Measurements from ENCODE around the gene KCNG3.

KCNG3 gene

GRCh38 chr2:42493468-42494354 is at the start of gene KCNG3:
Gene KCNG3, minus strand, starts transcription at chr2:42493982. Its CDS starts 481 bp downstream, at chr2:42493501.
- DNase-seq, result no peak

- DNase-seq, result no peak
These were observed 49.1 kb upstream of the KCNG3 start for GRCh38 chr2:42542871-42543270.

GRCh38 chr2:42537493-42537892 is 43.7 kb upstream of the KCNG3 start:
- no peak for DNase-seq

- no peak for DNase-seq
These were observed 38.6 kb upstream of the KCNG3 start for GRCh38 chr2:42532397-42532796.

- no peak for DNase-seq
These were observed 29.6 kb upstream of the KCNG3 start for GRCh38 chr2:42523341-42523740.

GRCh38 chr2:42522035-42522434 is 28.3 kb upstream of the KCNG3 start:
- no peak for DNase-seq

- no peak for DNase-seq
These were observed 25.8 kb upstream of the KCNG3 start for GRCh38 chr2:42519624-42520023.

- DNase-seq, result no peak
These were observed 22.7 kb upstream of the KCNG3 start for GRCh38 chr2:42516418-42516901.

- no peak for DNase-seq
These were observed 19.6 kb upstream of the KCNG3 start for GRCh38 chr2:42513252-42513918.

- no peak for DNase-seq
These were observed 16.9 kb upstream of the KCNG3 start for GRCh38 chr2:42510608-42511243.

GRCh38 chr2:42510191-42510590 is 16.4 kb upstream of the KCNG3 start:
- no peak for DNase-seq

- no peak for DNase-seq
These were observed 10.8 kb upstream of the KCNG3 start for GRCh38 chr2:42504364-42505230.

- no peak for DNase-seq
These were observed 9.5 kb upstream of the KCNG3 start for GRCh38 chr2:42503291-42503690.

GRCh38 chr2:42498497-42498896 is 4.7 kb upstream of the KCNG3 start:
- DNase-seq, result no peak

- DNase-seq, result no peak
These were observed 1.8 kb upstream of the KCNG3 start for GRCh38 chr2:42495611-42496010.

GRCh38 chr2:42495234-42495581 is 1.4 kb upstream of the KCNG3 start:
- no peak for DNase-seq

- DNase-seq, result peak; percentile 63
These were observed 812 bp upstream of the KCNG3 start for GRCh38 chr2:42494355-42495233.

- DNase-seq, result no peak
These were observed 903 bp downstream of the KCNG3 start for GRCh38 chr2:42492691-42493467.

GRCh38 chr2:42488297-42488696 is 5.5 kb downstream of the KCNG3 start:
- no peak for DNase-seq

GRCh38 chr2:42486145-42486906 is 7.5 kb downstream of the KCNG3 start:
- no peak for DNase-seq
